Astrocyte (in vitro differentiated cells and primary cell): Measurements from ENCODE around the gene ARHGEF10L.

Experiments
- EZH2 ChIP-seq: IDR thresholded peaks from 2 replicates; pipeline ENCODE4 v1.6.1; 2012; ENCODE audit warnings: mild to moderate bottlenecking, low read length, inconsistent platforms; ENCODE audit not compliant: insufficient read depth
- TF ChIP-seq, protein P1 (sequence below): IDR thresholded peaks from 2 replicates; pipeline ENCODE4 v1.5.1; 2011; ENCODE audit warnings: low read depth, mild to moderate bottlenecking, inconsistent platforms, low read length, moderate library complexity; ENCODE audit not compliant: insufficient read depth

DNA sequence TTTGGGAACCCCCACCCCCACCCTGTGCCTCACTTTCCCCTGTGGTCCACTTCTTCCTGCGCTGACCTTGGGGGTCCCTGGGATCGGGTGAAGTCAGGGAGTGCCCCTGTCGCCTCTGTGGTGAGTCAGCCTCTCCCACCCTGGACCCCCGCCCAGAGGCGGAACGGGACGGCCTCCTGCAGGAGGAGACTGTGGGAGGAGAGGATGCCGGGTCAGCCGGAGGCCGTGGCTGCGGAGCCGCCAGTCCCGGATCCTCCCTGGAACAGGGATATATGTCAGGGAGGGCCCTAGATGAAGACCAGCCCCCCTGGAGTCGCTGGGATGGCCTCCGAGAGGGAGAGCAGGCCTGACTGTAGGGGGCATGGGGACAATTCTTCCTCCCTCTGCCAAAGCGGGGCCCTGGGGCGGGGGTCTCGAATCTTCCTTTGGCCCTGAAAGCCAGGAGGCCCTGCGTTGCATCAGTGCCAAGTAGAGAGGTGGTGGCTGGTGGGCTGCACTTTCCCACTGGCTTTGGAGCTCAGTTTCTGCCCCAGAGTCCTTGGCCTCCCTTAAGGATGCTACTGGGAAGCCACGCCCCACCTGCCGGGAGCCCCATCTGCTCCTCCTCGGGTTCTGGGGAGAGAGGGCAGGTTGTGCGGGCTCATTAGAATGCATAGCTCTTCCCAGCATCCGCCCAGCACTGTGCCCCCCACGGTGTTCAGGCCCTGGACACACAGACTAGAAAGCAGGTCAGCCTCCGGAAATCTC, 930 bp downstream of the ARHGEF10L start:
- TF ChIP-seq, protein P1, sequence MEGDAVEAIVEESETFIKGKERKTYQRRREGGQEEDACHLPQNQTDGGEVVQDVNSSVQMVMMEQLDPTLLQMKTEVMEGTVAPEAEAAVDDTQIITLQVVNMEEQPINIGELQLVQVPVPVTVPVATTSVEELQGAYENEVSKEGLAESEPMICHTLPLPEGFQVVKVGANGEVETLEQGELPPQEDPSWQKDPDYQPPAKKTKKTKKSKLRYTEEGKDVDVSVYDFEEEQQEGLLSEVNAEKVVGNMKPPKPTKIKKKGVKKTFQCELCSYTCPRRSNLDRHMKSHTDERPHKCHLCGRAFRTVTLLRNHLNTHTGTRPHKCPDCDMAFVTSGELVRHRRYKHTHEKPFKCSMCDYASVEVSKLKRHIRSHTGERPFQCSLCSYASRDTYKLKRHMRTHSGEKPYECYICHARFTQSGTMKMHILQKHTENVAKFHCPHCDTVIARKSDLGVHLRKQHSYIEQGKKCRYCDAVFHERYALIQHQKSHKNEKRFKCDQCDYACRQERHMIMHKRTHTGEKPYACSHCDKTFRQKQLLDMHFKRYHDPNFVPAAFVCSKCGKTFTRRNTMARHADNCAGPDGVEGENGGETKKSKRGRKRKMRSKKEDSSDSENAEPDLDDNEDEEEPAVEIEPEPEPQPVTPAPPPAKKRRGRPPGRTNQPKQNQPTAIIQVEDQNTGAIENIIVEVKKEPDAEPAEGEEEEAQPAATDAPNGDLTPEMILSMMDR, result no peak
- TF ChIP-seq EZH2, result no peak
